ENCODE measurements around the gene MAML3. TPM values are rescaled to one million over a fixed set of nuclear protein-coding genes. Genes with fewer than 3 reads are reported as not detected.

MAML3 gene
- total and polyA plus RNA-seq, 8 donors: 1.7 to 20.3 (median 8.4) TPM

DNA sequence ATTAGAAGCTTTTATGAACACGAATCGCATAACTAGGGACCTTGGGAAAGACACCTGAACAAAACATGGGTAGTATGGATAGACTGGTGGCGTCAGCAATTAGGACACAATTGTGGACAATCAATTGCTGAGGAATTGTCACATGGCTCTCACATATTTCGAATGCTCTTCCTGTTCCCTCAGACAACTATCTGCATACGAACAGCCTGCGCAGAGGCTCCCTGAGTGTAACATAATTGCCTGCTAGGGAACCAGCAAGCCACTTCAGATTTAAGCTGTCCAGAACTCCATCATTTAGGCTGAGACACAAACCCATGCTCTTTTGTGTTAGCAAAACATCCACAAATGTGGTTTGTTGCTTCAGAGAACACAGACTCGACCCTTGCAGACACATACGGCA is 327.6 kb downstream of the MAML3 start:
- TF ChIP-seq POLR2AphosphoS5 (IDR thresholded peaks at IDR 0.05): no peak
- TF ChIP-seq, protein P1, sequence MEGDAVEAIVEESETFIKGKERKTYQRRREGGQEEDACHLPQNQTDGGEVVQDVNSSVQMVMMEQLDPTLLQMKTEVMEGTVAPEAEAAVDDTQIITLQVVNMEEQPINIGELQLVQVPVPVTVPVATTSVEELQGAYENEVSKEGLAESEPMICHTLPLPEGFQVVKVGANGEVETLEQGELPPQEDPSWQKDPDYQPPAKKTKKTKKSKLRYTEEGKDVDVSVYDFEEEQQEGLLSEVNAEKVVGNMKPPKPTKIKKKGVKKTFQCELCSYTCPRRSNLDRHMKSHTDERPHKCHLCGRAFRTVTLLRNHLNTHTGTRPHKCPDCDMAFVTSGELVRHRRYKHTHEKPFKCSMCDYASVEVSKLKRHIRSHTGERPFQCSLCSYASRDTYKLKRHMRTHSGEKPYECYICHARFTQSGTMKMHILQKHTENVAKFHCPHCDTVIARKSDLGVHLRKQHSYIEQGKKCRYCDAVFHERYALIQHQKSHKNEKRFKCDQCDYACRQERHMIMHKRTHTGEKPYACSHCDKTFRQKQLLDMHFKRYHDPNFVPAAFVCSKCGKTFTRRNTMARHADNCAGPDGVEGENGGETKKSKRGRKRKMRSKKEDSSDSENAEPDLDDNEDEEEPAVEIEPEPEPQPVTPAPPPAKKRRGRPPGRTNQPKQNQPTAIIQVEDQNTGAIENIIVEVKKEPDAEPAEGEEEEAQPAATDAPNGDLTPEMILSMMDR (IDR thresholded peaks at IDR 0.05): no peak
- no peak for TF ChIP-seq EP300 (IDR thresholded peaks at IDR 0.05)
- no peak for TF ChIP-seq POLR2A (IDR thresholded peaks at IDR 0.05)
- peaks cover 0 to 3% (median 0%) of the 10 kb centered on the region in 4 donors for H3K4me1 ChIP-seq
- no peaks in the 10 kb centered on the region for H3K36me3 ChIP-seq
- no peaks in the 10 kb centered on the region for H3K27me3 ChIP-seq
- no peaks in the 10 kb centered on the region for H3K9me3 ChIP-seq
- 83 to 96% (median 91%) methylated on average over 8 of the region's 8 CpGs for WGBS, 5 donors
- no peak for DNase-seq
- intact Hi-C loops (cut with DNase I; ENCODE audit: low total_unique reads): no loop called here
- no peak overlapping the region for H3K4me3 ChIP-seq
- H3K27ac ChIP-seq: no peak overlapping the region

DNA sequence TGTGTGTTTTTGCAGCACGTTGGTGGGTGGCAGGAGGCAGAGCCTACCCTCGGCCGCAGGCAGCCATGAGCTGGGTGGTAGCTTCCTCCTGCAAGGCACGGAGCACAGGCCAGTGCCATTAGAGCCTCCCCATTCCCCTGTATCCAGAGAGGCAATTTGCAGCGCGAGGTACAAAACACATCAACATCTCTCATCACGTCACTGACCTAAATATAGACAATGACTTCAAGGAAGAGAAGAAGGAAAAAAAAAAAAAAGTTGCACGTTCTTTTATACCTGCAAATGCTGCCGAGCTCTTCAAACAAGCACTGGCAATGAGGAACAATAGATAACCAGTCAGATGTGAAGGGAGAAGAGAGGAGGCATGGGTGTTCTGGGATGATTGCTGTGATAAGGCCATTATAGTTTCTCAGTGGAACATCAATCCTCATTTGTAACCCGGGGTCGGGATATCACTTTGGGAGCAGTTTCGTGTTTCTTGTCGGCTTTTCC is 328.4 kb downstream of the MAML3 start:
- WGBS, 5 donors: 73 to 77% (median 74%) methylated on average over 13 of the region's 13 CpGs
- no peaks in the 10 kb centered on the region for H3K4me1 ChIP-seq
- TF ChIP-seq EP300 (IDR thresholded peaks at IDR 0.05): no peak
- TF ChIP-seq, protein P1 (IDR thresholded peaks at IDR 0.05): no peak
- no peak for TF ChIP-seq POLR2AphosphoS5 (IDR thresholded peaks at IDR 0.05)
- no peak for TF ChIP-seq POLR2A (IDR thresholded peaks at IDR 0.05)
- no peaks in the 10 kb centered on the region for H3K9me3 ChIP-seq
- intact Hi-C loops (cut with DNase I; ENCODE audit: low total_unique reads): no loop called here
- no peaks in the 10 kb centered on the region for H3K27me3 ChIP-seq
- no peak for DNase-seq
- no peak overlapping the region for H3K4me3 ChIP-seq
- no peak overlapping the region for H3K27ac ChIP-seq
- no peaks in the 10 kb centered on the region for H3K36me3 ChIP-seq

DNA sequence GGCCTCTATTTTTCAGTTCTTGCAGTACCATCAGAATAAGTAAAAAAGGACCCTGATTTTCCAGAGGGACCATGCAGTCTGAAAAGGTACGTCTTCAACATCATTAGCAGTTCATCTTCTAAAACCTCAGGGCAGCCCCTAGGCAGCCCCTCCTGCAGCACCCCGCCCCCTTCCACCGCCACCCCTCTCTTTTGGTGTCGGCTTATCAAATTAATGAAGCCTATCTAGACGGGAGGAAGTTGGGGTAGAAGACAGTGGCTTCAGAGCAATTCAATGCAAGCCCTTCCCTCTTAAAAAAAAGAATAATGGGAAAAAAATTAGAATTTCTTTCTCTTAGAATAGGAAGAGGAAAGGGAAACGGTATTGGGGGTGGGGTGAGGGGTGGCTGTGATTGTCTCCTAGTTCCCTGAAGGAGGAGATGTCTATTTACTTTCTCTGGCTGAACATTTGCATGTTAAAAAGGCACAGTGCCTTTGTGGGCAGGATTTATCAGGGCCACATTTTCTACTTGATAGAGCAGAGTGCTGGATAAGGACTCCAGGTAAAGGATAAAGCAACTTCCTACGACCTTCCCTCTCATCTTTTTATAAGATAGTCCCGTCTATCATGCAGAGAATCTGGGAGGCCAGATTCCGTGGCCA is 329.0 kb downstream of the MAML3 start:
- Histone ChIP-seq H3K4me1 (no peaks in the 10 kb centered on the region), H3K36me3 (no peaks in the 10 kb centered on the region), H3K27ac (no peak overlapping the region), H3K9me3 (no peaks in the 10 kb centered on the region), H3K4me3 (no peak overlapping the region), H3K27me3 (no peaks in the 10 kb centered on the region)
- DNase-seq: no peak
- WGBS, 5 donors: 64 to 76% (median 68%) methylated on average over 9 of the region's 9 CpGs
- TF ChIP-seq, protein P1 (IDR thresholded peaks at IDR 0.05): no peak
- no peak for TF ChIP-seq EP300 (IDR thresholded peaks at IDR 0.05)
- no peak for TF ChIP-seq POLR2A (IDR thresholded peaks at IDR 0.05)
- no peak for TF ChIP-seq POLR2AphosphoS5 (IDR thresholded peaks at IDR 0.05)
- intact Hi-C loops (cut with DNase I; ENCODE audit: low total_unique reads): no loop called here

DNA sequence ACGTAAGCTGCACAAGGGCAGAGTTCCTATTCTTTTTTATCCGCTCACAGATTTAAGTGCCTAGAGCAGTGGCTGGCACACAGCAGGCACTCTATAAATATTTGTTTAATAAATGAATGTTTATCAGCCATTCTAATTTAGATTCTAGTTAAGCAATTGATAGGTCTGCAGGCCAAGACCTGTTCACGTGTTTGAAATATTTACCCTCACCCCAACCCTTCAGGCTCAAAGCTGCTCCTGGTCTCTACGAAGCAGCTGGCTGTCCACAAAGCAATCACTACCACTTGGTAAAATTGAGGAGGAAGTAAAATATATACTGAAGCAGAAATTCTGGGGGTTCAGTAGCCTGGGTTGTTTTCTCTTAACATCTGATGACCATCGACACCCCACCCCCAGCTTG is 330.2 kb downstream of the MAML3 start:
- intact Hi-C loops (cut with DNase I; ENCODE audit: low total_unique reads): no loop called here
- no peaks in the 10 kb centered on the region for H3K4me1 ChIP-seq
- DNase-seq: no peak
- 71 to 86% (median 75%) methylated on average over 5 of the region's 5 CpGs for WGBS, 5 donors
- H3K4me3 ChIP-seq: no peak overlapping the region
- no peaks in the 10 kb centered on the region for H3K36me3 ChIP-seq
- no peaks in the 10 kb centered on the region for H3K27me3 ChIP-seq
- H3K9me3 ChIP-seq: no peaks in the 10 kb centered on the region
- H3K27ac ChIP-seq: no peak overlapping the region
- TF ChIP-seq EP300 (IDR thresholded peaks at IDR 0.05): no peak
- no peak for TF ChIP-seq POLR2A (IDR thresholded peaks at IDR 0.05)
- TF ChIP-seq POLR2AphosphoS5 (IDR thresholded peaks at IDR 0.05): no peak
- TF ChIP-seq, protein P1 (IDR thresholded peaks at IDR 0.05): no peak
